ENCODE results near the gene MPL.

The MPL gene

DNA sequence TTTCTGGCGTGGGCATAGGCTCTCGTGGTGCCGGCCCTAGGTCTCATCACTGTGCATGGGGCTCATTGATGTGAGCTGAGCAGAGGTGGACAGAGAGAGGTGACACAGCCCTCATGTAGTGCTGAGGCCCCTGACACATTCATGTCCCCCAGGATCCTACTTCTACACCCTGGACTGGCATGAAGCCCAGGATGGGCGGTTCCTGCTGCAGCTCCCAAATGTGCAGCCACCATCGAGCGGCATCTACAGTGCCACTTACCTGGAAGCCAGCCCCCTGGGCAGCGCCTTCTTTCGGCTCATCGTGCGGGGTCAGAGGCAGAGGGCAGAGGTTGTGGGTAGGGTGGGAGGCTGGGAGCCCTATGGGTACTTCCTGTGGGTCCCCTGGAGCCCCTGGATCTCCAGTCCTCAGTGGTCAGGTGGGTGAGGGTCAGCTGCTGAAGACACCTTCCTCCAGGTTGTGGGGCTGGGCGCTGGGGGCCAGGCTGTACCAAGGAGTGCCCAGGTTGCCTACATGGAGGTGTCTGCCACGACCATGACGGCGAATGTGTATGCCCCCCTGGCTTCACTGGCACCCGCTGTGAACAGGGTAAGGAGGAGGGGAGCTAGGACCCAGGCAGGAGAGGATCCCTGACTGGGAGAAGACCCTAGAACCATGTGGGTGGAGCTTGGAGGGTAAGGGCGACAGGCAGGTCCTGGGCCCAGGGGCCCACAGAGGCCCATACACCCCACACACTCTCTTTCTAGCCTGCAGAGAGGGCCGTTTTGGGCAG, 30.7 kb upstream of the MPL start:
- DNase-seq (ENCODE audit: low read depth in 2 of 2): no peak

DNA sequence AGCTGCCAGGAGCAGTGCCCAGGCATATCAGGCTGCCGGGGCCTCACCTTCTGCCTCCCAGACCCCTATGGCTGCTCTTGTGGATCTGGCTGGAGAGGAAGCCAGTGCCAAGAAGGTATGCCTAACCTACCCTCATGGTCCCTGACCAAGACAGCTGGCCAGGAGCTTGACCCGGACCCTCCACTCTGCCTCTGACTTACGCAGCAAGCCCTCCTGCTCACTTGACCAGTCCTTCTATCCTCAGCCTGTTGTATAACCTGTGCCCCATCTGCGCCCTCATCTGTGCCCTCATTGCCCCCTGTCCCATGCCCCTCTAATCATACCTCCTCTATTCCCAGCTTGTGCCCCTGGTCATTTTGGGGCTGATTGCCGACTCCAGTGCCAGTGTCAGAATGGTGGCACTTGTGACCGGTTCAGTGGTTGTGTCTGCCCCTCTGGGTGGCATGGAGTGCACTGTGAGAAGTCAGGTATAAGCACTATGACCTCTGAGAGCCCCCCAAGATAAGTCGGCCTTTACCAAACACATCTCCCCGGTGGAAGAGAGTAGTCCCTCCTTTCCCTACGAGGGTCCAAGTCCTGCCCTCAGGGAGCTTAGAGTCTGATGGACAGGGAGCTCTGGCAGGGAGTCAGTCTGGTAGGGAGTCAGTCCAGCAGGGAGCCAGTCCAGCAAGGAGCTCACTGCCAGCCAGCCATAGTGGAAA, 30.0 kb upstream of the MPL start:
- DNase-seq (ENCODE audit: low read depth in 2 of 2): no peak

DNA sequence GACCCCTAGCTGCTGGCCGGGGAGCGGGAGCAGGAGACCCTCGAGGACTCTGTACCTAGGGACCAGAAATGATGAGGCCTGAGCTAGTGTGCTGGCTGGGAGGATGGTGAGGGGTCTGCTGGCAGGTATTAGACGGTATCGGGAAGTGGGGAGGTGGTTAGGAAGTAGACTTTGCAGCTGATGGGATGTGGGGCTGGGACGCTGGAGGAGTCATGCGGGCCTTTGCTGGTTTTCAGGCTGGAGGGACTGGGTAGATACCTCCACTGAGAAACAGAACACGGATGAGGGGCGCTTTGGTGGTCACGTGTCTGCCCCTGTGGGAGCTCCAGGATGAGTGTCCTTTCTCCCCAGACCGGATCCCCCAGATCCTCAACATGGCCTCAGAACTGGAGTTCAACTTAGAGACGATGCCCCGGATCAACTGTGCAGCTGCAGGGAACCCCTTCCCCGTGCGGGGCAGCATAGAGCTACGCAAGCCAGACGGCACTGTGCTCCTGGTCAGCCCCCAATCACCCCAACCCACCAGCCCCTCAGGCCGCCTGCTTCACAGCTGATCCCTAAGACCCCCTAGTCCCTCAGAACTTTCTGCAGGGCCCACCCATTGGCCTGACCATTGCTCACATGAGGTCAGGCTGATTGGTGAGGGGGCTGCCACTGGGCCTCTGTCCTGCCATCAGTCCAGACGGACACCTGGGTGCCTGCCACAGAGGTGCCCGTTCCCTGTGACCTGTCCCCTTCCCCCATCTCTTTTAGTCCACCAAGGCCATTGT, 28.8 kb upstream of the MPL start:
- DNase-seq (ENCODE audit: low read depth in 2 of 2): no peak

DNA sequence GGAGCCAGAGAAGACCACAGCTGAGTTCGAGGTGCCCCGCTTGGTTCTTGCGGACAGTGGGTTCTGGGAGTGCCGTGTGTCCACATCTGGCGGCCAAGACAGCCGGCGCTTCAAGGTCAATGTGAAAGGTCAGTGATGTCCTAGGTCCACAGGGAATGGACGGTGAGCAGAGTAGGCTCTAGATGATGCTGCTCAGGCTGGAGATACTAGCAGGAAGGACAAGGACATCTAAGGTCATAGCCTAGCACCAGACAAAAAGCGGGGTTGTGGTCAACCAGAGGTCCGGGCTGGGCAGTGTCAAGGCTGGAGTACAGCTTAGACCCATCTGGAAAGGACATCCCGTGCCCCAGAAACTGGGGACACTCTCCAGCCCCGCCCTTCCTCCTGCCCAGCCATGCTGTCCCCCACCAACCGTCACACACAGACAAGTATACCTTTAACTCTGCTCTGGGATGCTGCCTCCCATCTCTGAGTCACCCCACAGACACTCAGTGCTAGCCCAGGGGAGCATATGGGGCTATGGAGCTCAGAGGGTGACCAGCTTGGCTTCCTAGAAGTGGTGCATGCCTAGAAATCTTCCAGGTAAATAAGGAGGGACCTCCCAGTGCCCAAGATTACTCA, 28.1 kb upstream of the MPL start:
- no peak for DNase-seq (ENCODE audit: low read depth in 2 of 2)

DNA sequence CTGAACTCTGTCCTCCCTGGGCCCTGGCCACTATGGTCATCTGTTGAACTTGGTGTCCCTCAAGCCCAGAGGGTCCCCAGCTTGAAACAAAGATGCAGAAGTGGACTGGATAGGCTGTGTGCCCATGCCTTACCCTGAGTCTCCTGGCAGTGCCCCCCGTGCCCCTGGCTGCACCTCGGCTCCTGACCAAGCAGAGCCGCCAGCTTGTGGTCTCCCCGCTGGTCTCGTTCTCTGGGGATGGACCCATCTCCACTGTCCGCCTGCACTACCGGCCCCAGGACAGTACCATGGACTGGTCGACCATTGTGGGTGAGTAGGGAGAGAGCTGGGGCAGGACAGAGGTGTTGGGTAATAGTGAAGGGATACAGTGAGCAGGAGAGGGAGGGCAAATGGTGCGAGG, 26.1 kb upstream of the MPL start:
- DNase-seq (ENCODE audit: low read depth in 2 of 2): no peak

DNA sequence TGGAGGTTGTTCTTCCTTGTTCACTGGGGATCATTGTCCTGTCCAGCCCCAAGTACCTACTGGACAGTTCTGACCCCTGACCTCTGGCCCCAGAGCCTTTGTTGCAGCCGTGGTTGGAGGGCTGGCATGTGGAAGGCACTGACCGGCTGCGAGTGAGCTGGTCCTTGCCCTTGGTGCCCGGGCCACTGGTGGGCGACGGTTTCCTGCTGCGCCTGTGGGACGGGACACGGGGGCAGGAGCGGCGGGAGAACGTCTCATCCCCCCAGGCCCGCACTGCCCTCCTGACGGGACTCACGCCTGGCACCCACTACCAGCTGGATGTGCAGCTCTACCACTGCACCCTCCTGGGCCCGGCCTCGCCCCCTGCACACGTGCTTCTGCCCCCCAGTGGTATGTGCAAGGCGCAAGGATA, 25.4 kb upstream of the MPL start:
- no peak for DNase-seq (ENCODE audit: low read depth in 2 of 2)

DNA sequence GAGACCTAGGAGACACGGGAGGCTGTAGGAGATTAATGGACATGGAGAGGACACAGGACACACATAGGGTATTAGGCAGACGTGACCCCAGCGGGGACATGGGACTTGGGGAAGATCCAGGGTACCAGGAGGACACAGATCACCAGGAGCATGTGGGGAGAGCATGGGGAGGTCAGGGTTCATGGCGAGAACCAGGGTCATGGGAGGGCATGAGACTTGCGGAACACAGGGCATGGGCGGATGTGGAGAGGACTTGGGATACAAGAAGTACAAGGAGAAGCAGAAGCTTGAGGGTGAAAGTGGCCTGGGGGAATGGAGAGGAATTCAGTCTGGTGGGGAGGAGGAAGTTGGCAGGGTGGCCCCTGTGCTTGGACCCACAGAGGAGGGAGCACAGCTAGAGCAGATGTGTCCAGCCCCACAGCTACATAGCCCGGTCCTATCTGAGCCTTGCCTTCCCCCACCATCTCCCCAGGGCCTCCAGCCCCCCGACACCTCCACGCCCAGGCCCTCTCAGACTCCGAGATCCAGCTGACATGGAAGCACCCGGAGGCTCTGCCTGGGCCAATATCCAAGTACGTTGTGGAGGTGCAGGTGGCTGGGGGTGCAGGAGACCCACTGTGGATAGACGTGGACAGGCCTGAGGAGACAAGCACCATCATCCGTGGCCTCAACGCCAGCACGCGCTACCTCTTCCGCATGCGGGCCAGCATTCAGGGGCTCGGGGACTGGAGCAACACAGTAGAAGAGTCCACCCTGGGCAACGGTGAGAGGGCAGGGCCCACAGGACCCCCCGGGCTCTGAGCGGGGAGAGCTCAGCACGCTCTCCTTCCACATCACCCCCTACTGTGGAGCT, 24.7 kb upstream of the MPL start:
- DNase-seq (ENCODE audit: low read depth in 2 of 2): no peak

DNA sequence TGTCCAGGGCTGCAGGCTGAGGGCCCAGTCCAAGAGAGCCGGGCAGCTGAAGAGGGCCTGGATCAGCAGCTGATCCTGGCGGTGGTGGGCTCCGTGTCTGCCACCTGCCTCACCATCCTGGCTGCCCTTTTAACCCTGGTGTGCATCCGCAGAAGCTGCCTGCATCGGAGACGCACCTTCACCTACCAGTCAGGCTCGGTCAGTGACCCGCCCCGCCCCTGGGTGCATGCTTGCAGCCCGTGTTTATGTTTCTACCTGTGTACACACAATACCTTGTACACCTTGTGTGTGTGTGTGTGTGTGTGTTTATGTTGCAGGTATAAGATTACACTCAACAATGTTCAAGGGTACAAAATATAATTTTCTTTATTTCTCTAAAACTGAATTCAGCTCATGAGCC, 23.8 kb upstream of the MPL start:
- no peak for DNase-seq (ENCODE audit: low read depth in 2 of 2)

DNA sequence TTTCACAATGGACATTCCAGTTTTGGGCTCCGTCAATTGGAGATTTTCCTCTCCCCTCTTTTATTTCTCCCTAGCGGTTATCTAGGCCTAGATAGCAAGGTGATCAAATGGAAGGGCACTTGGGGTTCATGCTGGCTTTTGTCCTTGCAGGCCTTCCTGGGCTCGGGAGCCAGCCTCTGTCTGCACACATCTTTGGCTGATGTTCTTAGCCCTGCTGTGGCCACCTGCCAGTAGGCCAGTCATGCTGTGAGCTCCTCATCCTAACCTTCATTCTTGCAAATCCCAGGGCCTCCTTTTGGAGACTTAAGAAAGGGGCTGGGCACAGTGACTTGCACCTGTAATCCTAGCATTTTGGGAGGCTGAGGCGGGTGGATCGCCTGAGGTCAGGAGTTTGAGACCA, 23.4 kb upstream of the MPL start:
- DNase-seq (ENCODE audit: low read depth in 2 of 2): no peak

DNA sequence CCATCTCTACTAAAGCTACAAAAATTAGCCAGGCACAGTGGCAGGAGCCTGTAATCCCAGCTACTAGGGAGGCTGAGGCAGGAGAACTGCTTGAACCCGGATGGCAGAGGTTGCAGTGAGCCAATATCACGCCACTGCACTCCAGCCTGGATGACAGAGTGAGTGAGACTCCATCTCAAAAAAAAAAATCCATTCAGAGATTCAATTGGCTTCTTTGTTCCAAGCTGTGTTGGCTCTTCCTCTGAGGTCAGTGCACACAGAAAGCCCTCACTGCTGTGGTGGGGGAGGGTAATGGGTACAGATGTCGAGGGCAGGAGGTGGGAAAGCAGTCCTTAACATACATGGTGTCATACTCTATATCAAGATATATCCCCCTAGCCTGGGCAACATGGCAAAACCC, 22.1 kb upstream of the MPL start:
- no peak for DNase-seq (ENCODE audit: low read depth in 2 of 2)

DNA sequence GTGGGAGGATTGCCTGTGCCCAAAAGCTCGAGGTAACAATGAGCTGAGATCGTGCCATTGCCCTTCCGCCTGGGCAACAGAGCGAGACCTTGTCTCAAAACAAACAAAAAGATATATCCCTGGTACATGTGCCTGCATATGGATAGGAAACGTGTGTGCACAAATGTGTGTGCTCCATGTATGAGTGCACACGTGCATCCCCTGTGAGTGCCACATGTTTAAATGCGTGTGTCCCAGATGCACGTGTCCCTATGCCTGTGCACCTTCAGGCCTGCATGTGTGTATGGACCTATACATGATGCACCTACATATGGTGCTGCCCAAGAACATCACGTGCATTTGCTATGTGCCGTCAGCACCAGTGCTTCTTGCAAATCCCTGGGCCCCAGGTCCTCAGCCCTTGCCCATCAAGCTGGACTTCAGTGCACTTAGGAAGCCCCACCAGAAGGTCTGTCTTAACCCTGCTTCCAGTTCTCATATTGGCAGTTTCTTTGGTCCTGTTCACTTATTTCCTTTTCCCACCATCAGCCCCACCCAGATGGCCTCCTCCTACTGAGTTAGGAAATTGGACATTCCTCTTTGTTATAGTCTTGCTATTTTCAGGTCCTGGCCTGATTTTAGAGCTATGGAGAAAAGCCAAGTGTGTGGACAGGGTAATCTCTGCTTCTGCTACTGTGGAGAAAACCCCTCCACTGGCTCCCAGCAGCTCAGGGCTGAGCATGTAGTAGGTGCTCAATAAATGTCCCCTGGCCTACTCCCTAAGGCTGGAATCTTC, 21.5 kb upstream of the MPL start:
- no peak for DNase-seq (ENCODE audit: low read depth in 2 of 2)

DNA sequence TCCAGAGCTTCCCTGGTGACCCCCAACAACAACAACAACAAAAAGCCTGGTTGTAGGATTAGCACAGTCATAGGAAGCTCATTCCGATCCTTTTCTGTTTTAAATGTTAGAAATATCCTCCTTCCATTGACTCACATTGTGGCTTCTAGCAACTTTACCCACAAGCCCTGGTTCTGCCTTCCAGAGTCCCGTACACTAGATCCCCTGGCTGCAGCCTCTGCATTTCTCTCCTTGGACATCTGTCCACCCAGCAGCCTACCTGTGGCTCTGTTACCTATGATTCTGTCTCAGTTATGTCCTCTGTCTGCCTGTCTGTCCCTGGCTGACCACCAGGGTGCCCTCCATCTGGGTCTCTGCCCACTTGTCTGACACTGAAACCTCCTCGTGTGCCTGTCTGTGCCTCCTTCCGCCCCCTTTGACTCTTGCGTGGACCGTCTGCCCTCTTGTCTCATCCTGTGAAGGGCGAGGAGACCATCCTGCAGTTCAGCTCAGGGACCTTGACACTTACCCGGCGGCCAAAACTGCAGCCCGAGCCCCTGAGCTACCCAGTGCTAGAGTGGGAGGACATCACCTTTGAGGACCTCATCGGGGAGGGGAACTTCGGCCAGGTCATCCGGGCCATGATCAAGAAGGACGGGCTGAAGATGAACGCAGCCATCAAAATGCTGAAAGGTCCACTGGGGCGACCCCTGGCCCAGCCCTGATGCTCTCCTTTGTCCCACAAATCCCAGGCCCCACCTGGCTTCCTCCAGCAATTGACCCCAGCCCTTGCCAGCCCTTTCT, 20.7 kb upstream of the MPL start:
- no peak for DNase-seq (ENCODE audit: low read depth in 2 of 2)

DNA sequence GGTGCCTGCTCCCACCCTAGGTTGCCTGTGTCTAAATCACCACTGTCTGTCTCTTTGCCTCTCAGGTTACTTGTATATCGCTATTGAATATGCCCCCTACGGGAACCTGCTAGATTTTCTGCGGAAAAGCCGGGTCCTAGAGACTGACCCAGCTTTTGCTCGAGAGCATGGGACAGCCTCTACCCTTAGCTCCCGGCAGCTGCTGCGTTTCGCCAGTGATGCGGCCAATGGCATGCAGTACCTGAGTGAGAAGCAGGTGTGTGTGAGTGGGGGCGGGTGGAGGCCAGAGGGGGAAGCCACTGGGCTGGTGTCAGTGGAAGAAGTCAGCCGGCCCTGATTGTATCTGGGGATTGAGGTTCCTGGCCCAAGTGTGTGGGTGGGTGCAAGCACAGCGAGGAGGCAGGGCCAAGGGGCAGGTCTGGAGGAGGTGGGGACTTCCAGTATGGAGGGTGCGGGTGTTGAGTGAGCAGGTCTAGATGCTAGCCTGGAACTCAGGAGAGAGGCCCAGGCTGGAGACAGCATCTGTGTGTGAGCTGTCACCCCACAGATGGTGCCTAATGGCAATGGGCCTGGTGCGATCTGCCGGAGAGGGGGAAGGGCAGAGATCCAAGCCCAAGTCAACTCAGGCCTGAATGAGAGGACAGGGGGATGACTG, 19.7 kb upstream of the MPL start:
- no peak for DNase-seq (ENCODE audit: low read depth in 2 of 2)

DNA sequence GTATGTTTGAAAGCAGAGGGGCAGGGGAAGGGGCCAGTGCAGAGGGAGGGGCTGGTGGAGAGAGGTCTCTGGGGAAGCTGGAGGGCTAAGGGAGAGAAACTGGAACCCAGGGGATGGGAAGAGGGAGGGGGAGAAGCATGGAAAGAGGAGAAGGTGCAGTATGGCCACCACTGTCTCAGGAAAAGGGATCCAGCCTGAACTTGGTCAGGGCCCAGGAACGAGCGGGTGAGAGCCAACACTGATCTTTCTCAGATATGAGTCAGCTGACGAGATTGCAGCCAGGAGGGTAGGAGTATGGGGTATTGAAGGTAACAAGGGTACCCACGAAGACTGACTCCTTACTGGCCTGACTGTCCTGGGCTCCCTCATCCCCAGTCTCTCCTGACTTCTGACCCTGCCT, 18.8 kb upstream of the MPL start:
- no peak for DNase-seq (ENCODE audit: low read depth in 2 of 2)

DNA sequence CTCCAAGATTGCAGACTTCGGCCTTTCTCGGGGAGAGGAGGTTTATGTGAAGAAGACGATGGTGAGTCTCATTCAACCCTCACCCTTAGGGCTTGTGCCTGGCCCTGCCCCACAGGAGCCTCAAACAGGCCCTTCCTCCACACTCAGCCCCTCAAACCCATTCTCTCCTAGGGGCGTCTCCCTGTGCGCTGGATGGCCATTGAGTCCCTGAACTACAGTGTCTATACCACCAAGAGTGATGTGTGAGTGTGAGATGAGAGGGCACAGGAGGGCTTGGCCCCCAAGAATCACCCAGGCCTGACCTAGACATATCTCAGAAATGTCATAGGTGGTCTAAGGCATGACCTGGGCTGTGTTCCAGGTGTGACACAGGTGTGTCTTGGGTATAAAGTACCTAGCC, 18.3 kb upstream of the MPL start:
- DNase-seq (ENCODE audit: low read depth in 2 of 2): no peak

DNA sequence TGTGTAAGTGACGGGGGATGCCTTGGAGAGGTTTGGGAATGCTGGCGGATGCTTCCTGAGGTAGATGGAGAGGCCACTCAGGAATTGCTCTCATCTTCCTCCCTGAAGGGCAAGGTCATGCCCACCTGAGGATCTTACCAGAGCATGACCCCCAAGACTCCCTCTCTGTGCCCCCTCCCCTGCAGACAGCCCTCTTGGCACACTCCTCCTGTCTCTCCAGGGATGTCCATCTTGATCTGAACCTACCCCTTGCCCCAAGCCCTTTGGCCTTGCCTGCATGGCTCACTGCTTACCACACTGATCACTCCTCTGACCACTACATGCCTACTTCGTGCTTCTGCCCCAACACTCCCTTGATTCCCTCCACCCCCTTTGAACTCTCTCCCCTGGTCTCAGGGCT, 17.9 kb upstream of the MPL start:
- no peak for DNase-seq (ENCODE audit: low read depth in 2 of 2)

DNA sequence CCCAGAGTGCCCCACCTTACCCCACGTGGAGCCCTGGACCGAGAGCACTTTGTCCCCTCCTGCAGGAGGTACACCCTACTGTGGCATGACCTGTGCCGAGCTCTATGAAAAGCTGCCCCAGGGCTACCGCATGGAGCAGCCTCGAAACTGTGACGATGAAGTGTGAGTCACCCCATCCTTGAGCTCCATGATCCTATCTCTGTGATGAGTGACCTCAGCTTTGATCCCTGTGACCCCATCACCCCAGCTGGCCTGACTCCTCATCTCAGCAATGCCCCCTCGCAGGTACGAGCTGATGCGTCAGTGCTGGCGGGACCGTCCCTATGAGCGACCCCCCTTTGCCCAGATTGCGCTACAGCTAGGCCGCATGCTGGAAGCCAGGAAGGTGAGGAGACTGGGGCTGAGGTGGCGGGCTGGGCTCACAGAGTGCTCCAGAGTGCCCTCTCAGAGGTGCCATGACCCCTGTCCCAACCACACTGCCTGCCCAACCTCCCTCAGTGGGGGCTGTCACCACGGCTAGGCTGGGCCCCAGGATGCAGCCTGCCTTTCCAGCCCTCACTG, 16.2 kb upstream of the MPL start:
- no peak for DNase-seq (ENCODE audit: low read depth in 2 of 2)

DNA sequence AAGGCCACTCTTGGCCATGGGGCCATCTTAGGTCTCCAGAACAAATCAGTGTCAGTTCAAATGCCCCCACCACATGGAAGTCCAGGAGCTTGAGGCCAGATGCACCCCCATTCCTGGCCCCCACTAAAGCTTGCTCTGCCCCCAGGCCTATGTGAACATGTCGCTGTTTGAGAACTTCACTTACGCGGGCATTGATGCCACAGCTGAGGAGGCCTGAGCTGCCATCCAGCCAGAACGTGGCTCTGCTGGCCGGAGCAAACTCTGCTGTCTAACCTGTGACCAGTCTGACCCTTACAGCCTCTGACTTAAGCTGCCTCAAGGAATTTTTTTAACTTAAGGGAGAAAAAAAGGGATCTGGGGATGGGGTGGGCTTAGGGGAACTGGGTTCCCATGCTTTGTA, 15.1 kb upstream of the MPL start:
- DNase-seq (ENCODE audit: low read depth in 2 of 2): no peak

DNA sequence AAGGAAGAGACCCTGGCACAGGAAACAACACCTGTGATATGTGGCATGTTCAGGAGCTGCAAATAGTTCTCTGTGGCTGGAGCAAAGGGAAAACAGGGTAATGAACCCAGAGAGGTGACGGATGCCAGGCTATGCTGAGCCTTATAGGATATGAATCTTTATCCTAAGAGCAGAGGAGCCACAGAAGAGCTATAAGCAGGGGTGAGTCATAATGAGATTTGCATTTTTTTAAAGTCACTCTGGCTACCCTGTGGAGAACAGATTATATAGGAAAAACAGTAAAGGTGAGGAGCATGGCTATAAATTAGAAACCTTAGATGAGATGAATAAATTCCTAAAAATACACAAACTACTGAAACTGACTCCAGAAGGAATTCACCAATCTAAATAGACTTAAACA, 12.8 kb upstream of the MPL start:
- DNase-seq (ENCODE audit: low read depth in 2 of 2): no peak
